Breast epithelium (tissue), 4 donors: ENCODE data around the gene B3GNT7. TPM values are rescaled to one million over a fixed set of nuclear protein-coding genes. Genes with fewer than 3 reads are reported as not detected.

Experiments
- DNase-seq, 2 donors: peaks; one replicate each; pipeline ENCODE4 v3.0.0-alpha.2; 2019; ENCODE audit warnings: low spot score in 2 of 2
- H3K27ac ChIP-seq, 2 donors: fragments of 200-600 bp; sonication (generic) in 1 of 2; one replicate each; pipeline ENCODE4 v1.5.1; 2016 to 2019; ENCODE audit warnings: mild to moderate bottlenecking in 1 of 2
- H3K27me3 ChIP-seq, 2 donors: fragments of 200-600 bp; sonication (generic) in 1 of 2; one replicate each; pipeline versions ENCODE4 v1.5.1 to v1.6.0; 2017 to 2019; ENCODE audit warnings: control low read depth in 1 of 2, mild to moderate bottlenecking in 1 of 2
- H3K36me3 ChIP-seq: fragments of 200-600 bp; one replicate; pipeline ENCODE4 v1.5.1; 2019
- H3K4me1 ChIP-seq, 2 donors: fragments of 200-600 bp; sonication (generic); one replicate each; pipeline ENCODE4 v1.5.1; 2016 to 2019; ENCODE audit warnings: control low read depth in 1 of 2
- H3K4me3 ChIP-seq, 3 donors: fragments of 200-600 bp; sonication (generic); 1 replicate in 2 of 3; 2 replicates in 1 of 3; pipeline ENCODE4 v1.5.1; 2016 to 2019; ENCODE audit warnings: mild to moderate bottlenecking in 3 of 3, moderate library complexity in 2 of 3
- H3K9me3 ChIP-seq, 2 donors: fragments of 200-600 bp; sonication (generic) in 1 of 2; one replicate each; pipeline ENCODE4 v1.5.1; 2016 to 2019; ENCODE audit warnings: control low read depth in 1 of 2
- POLR2A ChIP-seq: fragments of 450-650 bp; IDR thresholded peaks from one replicate; pipeline ENCODE4 v1.6.1; 2016; ENCODE audit warnings: antibody characterized with exemption, mild to moderate bottlenecking, moderate library complexity
- POLR2AphosphoS5 ChIP-seq, 3 donors: sonication (generic); formaldehyde crosslinking; IDR thresholded peaks; one replicate each; pipeline ENCODE4 v1.6.1; 2017; ENCODE audit warnings: antibody characterized with exemption in 3 of 3
- intact Hi-C: fragments of 100-400 bp; cut with DNase I; formaldehyde crosslinking; loops from one replicate; pipeline ENCODE4 v1.15.1; 2023; ENCODE audit warnings: low total_unique reads
- total RNA-seq, 3 donors: library from RNA; depleted of rRNA; stranded (reverse); fragments of >200 nt; gene quantifications; one replicate each; pipeline ENCODE4 v1.1.0, GENCODE V29; 2016
- TF ChIP-seq, protein P1 (sequence below), 3 donors: fragments of 450-650 bp; IDR thresholded peaks; one replicate each; pipeline ENCODE4 v1.5.1; 2016 to 2017; ENCODE audit warnings: antibody characterized with exemption in 3 of 3, mild to moderate bottlenecking in 3 of 3, moderate library complexity in 3 of 3

B3GNT7 gene
- total RNA-seq, 3 donors from 2014 or later, result 1.3 to 5.3 (median 2.3) TPM

- intact Hi-C loops, result no loop called here
These were observed 36.1 kb downstream of the B3GNT7 start for GRCh38 chr2:231431606-231432005.

GRCh38 chr2:231433990-231434389 is 38.5 kb downstream of the B3GNT7 start:
- H3K36me3 ChIP-seq, result no peaks in the 10 kb centered on the region
- no peak overlapping the region for H3K4me3 ChIP-seq
- H3K4me1 ChIP-seq, result no peaks in the 10 kb centered on the region
- TF ChIP-seq, protein P1, sequence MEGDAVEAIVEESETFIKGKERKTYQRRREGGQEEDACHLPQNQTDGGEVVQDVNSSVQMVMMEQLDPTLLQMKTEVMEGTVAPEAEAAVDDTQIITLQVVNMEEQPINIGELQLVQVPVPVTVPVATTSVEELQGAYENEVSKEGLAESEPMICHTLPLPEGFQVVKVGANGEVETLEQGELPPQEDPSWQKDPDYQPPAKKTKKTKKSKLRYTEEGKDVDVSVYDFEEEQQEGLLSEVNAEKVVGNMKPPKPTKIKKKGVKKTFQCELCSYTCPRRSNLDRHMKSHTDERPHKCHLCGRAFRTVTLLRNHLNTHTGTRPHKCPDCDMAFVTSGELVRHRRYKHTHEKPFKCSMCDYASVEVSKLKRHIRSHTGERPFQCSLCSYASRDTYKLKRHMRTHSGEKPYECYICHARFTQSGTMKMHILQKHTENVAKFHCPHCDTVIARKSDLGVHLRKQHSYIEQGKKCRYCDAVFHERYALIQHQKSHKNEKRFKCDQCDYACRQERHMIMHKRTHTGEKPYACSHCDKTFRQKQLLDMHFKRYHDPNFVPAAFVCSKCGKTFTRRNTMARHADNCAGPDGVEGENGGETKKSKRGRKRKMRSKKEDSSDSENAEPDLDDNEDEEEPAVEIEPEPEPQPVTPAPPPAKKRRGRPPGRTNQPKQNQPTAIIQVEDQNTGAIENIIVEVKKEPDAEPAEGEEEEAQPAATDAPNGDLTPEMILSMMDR (IDR thresholded peaks at IDR 0.05), result no peak
- TF ChIP-seq POLR2AphosphoS5 (IDR thresholded peaks at IDR 0.05) (no peak), POLR2A (no peak)
- no peak for DNase-seq
- intact Hi-C loops, result no loop called here
- no peaks in the 10 kb centered on the region for H3K27me3 ChIP-seq
- H3K9me3 ChIP-seq, result no peaks in the 10 kb centered on the region
- H3K27ac ChIP-seq, result no peak overlapping the region

More at GRCh38 chr2:231431606-231432005, 36.1 kb downstream of the B3GNT7 start:
- TF ChIP-seq POLR2A (no peak), POLR2AphosphoS5 (IDR thresholded peaks at IDR 0.05) (no peak)
- TF ChIP-seq, protein P1 (IDR thresholded peaks at IDR 0.05), result no peak
- H3K4me3 ChIP-seq, result no peak overlapping the region
- no peak overlapping the region for H3K27ac ChIP-seq
- no peaks in the 10 kb centered on the region for H3K36me3 ChIP-seq
- no peaks in the 10 kb centered on the region for H3K9me3 ChIP-seq
- H3K4me1 ChIP-seq, result no peaks in the 10 kb centered on the region
- no peaks in the 10 kb centered on the region for H3K27me3 ChIP-seq
- no peak for DNase-seq

- Histone ChIP-seq H3K27me3 (no peaks in the 10 kb centered on the region), H3K4me3 (no peak overlapping the region), H3K36me3 (no peaks in the 10 kb centered on the region), H3K27ac (no peak overlapping the region), H3K9me3 (no peaks in the 10 kb centered on the region), H3K4me1 (no peaks in the 10 kb centered on the region)
- TF ChIP-seq, protein P1 (IDR thresholded peaks at IDR 0.05), result no peak
- no peak for TF ChIP-seq POLR2A
- TF ChIP-seq POLR2AphosphoS5 (IDR thresholded peaks at IDR 0.05), result no peak
- intact Hi-C loops, result no loop called here
- no peak for DNase-seq
These were observed 41.4 kb downstream of the B3GNT7 start for GRCh38 chr2:231436957-231437356.

DNA sequence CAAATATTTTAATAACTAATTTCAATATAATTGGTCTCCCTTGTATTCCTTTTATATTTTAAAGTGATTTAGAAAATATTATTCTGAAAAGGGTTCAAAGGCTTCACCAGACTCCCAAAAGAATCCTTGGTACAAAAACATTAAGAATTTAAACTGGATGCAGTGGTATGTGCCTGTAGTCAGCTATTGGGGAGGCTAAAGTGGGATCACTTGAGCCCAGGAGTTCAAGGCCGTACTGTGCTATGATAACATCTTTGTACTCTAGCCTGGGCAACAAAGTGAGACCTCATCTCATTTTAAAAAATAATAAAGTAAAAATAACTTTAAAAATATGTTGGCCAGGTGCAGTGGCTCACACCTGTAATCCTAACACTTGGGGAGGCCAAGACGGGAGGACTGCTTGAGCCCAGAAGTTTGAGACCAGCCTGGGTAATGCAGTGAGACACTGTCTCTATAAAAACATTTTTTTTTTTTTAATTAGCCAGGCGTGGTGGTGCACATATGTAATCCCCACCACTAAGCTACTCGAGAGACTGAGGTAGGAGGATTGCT is 54.1 kb downstream of the B3GNT7 start:
- Histone ChIP-seq H3K4me3 (no peak overlapping the region), H3K27me3 (no peaks in the 10 kb centered on the region), H3K36me3 (no peaks in the 10 kb centered on the region), H3K27ac (no peak overlapping the region), H3K9me3 (no peaks in the 10 kb centered on the region), H3K4me1 (no peaks in the 10 kb centered on the region)
- DNase-seq, result no peak
- TF ChIP-seq, protein P1 (IDR thresholded peaks at IDR 0.05), result no peak
- no peak for TF ChIP-seq POLR2A
- no peak for TF ChIP-seq POLR2AphosphoS5 (IDR thresholded peaks at IDR 0.05)
- intact Hi-C loops, result no loop called here

GRCh38 chr2:231450548-231450989 is 55.1 kb downstream of the B3GNT7 start:
- no peaks in the 10 kb centered on the region for H3K27me3 ChIP-seq
- no peak overlapping the region for H3K27ac ChIP-seq
- H3K9me3 ChIP-seq, result no peaks in the 10 kb centered on the region
- TF ChIP-seq POLR2A, result no peak
- no peak for TF ChIP-seq POLR2AphosphoS5 (IDR thresholded peaks at IDR 0.05)
- TF ChIP-seq, protein P1 (IDR thresholded peaks at IDR 0.05), result no peak
- no peak for DNase-seq
- intact Hi-C loops, result no loop called here
- H3K36me3 ChIP-seq, result peaks cover under 1% of the 10 kb centered on the region
- H3K4me3 ChIP-seq, result no peak overlapping the region
- no peaks in the 10 kb centered on the region for H3K4me1 ChIP-seq

Other genes starting within 250 kb of the B3GNT7 start
- 10 to 100 TPM in 2 of 3 donors, 1 to 10 TPM in 1; 4.0 to 20.8 (median 18.0) TPM for gene ARMC9, start 197.1 kb upstream of the B3GNT7 start, total RNA-seq
- 100 to 1,000 TPM; 179 to 234 (median 189) TPM for gene NCL, start 68.8 kb downstream of the B3GNT7 start, total RNA-seq
- 1 to 10 TPM in 1 of 3 donors, under 1 TPM in 1, not detected in 1; under 0.01 to 3.8 TPM for gene NMUR1, start 134.7 kb downstream of the B3GNT7 start, total RNA-seq
- gene TEX44, start 197.2 kb downstream of the B3GNT7 start, total RNA-seq, result not detected